ENCODE results near the gene UBA1.

DNA sequence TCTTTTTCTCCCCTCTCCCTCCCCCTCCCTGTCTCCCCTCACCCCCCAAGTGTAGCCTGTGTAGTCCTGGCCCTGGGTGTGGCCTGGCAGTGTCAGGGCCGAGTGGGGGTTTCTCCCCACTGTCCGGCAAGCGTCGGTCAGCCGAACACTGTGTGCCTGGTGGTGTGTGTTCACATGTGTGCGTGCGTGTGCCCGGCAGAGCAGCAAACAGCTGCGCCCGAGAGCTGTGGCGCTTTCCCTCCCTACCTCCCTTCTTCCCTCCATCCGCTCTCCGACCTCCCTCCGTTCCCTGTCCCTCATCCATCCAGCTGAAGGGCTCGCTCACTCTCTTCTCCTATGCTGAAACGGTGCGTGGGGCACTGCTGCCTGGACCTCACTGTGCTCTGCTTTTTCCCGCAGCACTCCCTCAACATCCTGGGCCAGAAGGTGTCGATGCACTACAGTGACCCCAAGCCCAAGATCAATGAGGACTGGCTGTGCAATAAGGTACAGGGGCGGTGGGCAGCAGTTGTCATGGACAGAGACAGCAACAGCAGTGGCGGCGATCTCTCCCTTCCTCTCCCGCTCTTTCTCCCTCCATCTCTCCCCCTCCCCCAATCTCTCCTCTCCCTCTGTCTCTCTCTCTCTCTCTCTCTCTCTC, 17.4 kb upstream of the UBA1 start:
- TF ChIP-seq, protein P1, sequence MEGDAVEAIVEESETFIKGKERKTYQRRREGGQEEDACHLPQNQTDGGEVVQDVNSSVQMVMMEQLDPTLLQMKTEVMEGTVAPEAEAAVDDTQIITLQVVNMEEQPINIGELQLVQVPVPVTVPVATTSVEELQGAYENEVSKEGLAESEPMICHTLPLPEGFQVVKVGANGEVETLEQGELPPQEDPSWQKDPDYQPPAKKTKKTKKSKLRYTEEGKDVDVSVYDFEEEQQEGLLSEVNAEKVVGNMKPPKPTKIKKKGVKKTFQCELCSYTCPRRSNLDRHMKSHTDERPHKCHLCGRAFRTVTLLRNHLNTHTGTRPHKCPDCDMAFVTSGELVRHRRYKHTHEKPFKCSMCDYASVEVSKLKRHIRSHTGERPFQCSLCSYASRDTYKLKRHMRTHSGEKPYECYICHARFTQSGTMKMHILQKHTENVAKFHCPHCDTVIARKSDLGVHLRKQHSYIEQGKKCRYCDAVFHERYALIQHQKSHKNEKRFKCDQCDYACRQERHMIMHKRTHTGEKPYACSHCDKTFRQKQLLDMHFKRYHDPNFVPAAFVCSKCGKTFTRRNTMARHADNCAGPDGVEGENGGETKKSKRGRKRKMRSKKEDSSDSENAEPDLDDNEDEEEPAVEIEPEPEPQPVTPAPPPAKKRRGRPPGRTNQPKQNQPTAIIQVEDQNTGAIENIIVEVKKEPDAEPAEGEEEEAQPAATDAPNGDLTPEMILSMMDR (IDR thresholded peaks at IDR 0.05) = no peak
- TF ChIP-seq POLR2A (IDR thresholded peaks at IDR 0.05) = no peak
